SK-N-SH (cell line): ENCODE data around the gene ACOT7. TPM values are rescaled to one million over a fixed set of nuclear protein-coding genes. Genes with fewer than 3 reads are reported as not detected.

ENCODE experiments used
- CTCF ChIA-PET: fragments of 300-600, 350-600 bp; formaldehyde crosslinking; extraction: SDS; loops from one replicate; lab custom pipeline; 2021; lab: Yijun Ruan, JAX
- POLR2A ChIA-PET: fragments of 350-600 bp; sonication (Branson Sonifier 250); formaldehyde crosslinking; extraction: SDS; loops from one replicate; lab custom pipeline; 2020; ENCODE audit warnings: antibody characterized with exemption, inconsistent platforms; lab: Yijun Ruan, JAX
- DNase-seq: peaks from one replicate; pipeline ENCODE4 v3.0.0; 2012
- H2AFZ ChIP-seq: fragments of 200-600 bp; sonication (generic); 2 replicates; pipeline ENCODE4 v1.8.1; 2016; ENCODE audit warnings: antibody characterized with exemption, mild to moderate bottlenecking, low read depth
- H3F3A ChIP-seq: fragments of 200-600 bp; sonication (generic); replicated peaks from 2 replicates; pipeline ENCODE3; 2016; ENCODE audit warnings: antibody characterized with exemption, mild to moderate bottlenecking; ENCODE audit not compliant: insufficient read depth
- H3K27ac ChIP-seq, 2 experiments: fragments of 200-500 bp in 1 of 2; fragments of 200-600 bp in 1 of 2; sonication (Bioruptor generic) in 1 of 2; sonication (generic), shearing (Covaris generic) in 1 of 2; 2 replicates each; pipeline versions ENCODE4 v1.5.1 to v1.6.1; 2014 to 2016; ENCODE audit warnings: low read depth in 2 of 2, inconsistent platforms in 1 of 2, low read length in 1 of 2, mild to moderate bottlenecking in 1 of 2, mixed read lengths in 1 of 2
- H3K27me3 ChIP-seq: fragments of 200-600 bp; sonication (generic), shearing (Covaris generic); 2 replicates; pipeline ENCODE4 v1.6.1; 2016; ENCODE audit warnings: mixed run types; ENCODE audit not compliant: insufficient read depth
- H3K36me3 ChIP-seq, 2 experiments: fragments of 200-500 bp in 1 of 2; fragments of 200-600 bp in 1 of 2; sonication (Bioruptor generic) in 1 of 2; sonication (generic) in 1 of 2; replicated peaks in 1 of 2; 2 replicates each; pipeline versions ENCODE3 to v1.5.1; 2014 to 2016; ENCODE audit warnings: low read length in 1 of 2, mild to moderate bottlenecking in 1 of 2; ENCODE audit not compliant: insufficient read depth in 2 of 2, control insufficient read depth in 1 of 2
- H3K4me1 ChIP-seq, 2 experiments: fragments of 200-500 bp in 1 of 2; fragments of 200-600 bp in 1 of 2; sonication (Bioruptor generic) in 1 of 2; sonication (generic), shearing (Covaris generic) in 1 of 2; 2 replicates each; pipeline versions ENCODE4 v1.5.1 to v1.6.1; 2014 to 2016; ENCODE audit warnings: low read depth in 1 of 2, low read length in 1 of 2, mixed run types in 1 of 2; ENCODE audit not compliant: insufficient read depth in 2 of 2, control insufficient read depth in 1 of 2
- H3K4me2 ChIP-seq: fragments of 200-600 bp; sonication (generic), shearing (Covaris generic); 2 replicates; pipeline ENCODE4 v1.6.1; 2017; ENCODE audit warnings: mixed run types
- H3K4me3 ChIP-seq, 2 experiments: fragments of 200-500 bp in 1 of 2; fragments of 200-600 bp in 1 of 2; sonication (Bioruptor generic) in 1 of 2; sonication (generic), shearing (Covaris generic) in 1 of 2; 2 replicates each; pipeline versions ENCODE4 v1.5.1 to v1.8.1; 2014 to 2016; ENCODE audit warnings: low read depth in 2 of 2, inconsistent platforms in 1 of 2, low read length in 1 of 2, mild to moderate bottlenecking in 1 of 2, mixed read lengths in 1 of 2, moderate library complexity in 1 of 2
- H3K79me2 ChIP-seq: fragments of 200-600 bp; sonication (generic); 2 replicates; pipeline ENCODE4 v1.8.1; 2017; ENCODE audit warnings: mild to moderate bottlenecking; ENCODE audit not compliant: insufficient read depth
- H3K9ac ChIP-seq: fragments of 200-600 bp; sonication (generic); 2 replicates; pipeline ENCODE4 v1.6.1; 2017; ENCODE audit warnings: mixed run types
- H3K9me2 ChIP-seq: fragments of 200-600 bp; sonication (generic); 2 replicates; pipeline ENCODE4 v1.6.1; 2017; ENCODE audit warnings: mixed run types
- H3K9me3 ChIP-seq: fragments of 200-600 bp; sonication (generic); 2 replicates; pipeline ENCODE4 v1.6.1; 2017; ENCODE audit warnings: mixed run types, mild to moderate bottlenecking, moderate library complexity
- H4K20me1 ChIP-seq: fragments of 200-600 bp; sonication (generic); 2 replicates; pipeline ENCODE4 v1.6.1; 2017; ENCODE audit warnings: mild to moderate bottlenecking, mixed run types; ENCODE audit not compliant: insufficient read depth
- ELF1 ChIP-seq: IDR thresholded peaks from 2 replicates; pipeline ENCODE4 v1.4.0; 2012
- EZH2phosphoT487 ChIP-seq: fragments of 200-600 bp; sonication (generic); IDR thresholded peaks from 2 replicates; pipeline ENCODE4 v1.6.1; 2017; ENCODE audit warnings: low read depth, mixed run types, mild to moderate bottlenecking, antibody characterized with exemption, moderate library complexity, borderline replicate concordance
- JUND ChIP-seq: IDR thresholded peaks from 2 replicates; pipeline ENCODE4 v1.4.0; 2012
- POLR2AphosphoS5 ChIP-seq: IDR thresholded peaks from 2 replicates; pipeline ENCODE4 v1.6.1; 2012; ENCODE audit warnings: low read depth, low read length
- RAD21 ChIP-seq: IDR thresholded peaks from 2 replicates; pipeline ENCODE4 v1.6.1; 2012; ENCODE audit warnings: mild to moderate bottlenecking, low read length
- RXRA ChIP-seq: IDR thresholded peaks from 2 replicates; pipeline ENCODE4 v1.4.0; 2012; ENCODE audit warnings: low read depth, mild to moderate bottlenecking, borderline replicate concordance
- WGBS: methylation state at CpG from one replicate; pipeline ENCODE4 v1.1.6; 2017; ENCODE audit warnings: low lambda C conversion rate; 5-methylcytosine and 5-hydroxymethylcytosine counted together
- polyA plus RNA-seq, 3 experiments: library from polyadenylated mRNA; depleted of rRNA; stranded (reverse); fragments of >200 nt; gene quantifications; 2 replicates each; pipeline ENCODE4 v1.2.3, GENCODE V29; 2012
- TF ChIP-seq, protein P1 (sequence below): fragments of 150-350 bp; IDR thresholded peaks from 2 replicates; pipeline ENCODE4 v1.6.1; 2017; ENCODE audit warnings: antibody characterized with exemption, low read length, low read depth, borderline replicate concordance
- TF ChIP-seq, protein P2 (sequence below): IDR thresholded peaks from 2 replicates; pipeline ENCODE4 v1.4.0; 2012; ENCODE audit warnings: low read depth
- TF ChIP-seq, protein P3 (sequence below): IDR thresholded peaks from 2 replicates; pipeline ENCODE4 v1.4.0; 2012; ENCODE audit warnings: low read depth, borderline replicate concordance
- TF ChIP-seq, protein P4 (sequence below): IDR thresholded peaks from 2 replicates; pipeline ENCODE4; 2012
- TF ChIP-seq, protein P5 (sequence below): IDR thresholded peaks from 2 replicates; pipeline ENCODE4 v1.6.1; 2012; ENCODE audit warnings: mild to moderate bottlenecking, low read depth, low read length, moderate library complexity

ACOT7 gene
- polyA plus RNA-seq, 1 of the 3 experiments (the other 2 are of a cell fraction): 289 TPM

DNA sequence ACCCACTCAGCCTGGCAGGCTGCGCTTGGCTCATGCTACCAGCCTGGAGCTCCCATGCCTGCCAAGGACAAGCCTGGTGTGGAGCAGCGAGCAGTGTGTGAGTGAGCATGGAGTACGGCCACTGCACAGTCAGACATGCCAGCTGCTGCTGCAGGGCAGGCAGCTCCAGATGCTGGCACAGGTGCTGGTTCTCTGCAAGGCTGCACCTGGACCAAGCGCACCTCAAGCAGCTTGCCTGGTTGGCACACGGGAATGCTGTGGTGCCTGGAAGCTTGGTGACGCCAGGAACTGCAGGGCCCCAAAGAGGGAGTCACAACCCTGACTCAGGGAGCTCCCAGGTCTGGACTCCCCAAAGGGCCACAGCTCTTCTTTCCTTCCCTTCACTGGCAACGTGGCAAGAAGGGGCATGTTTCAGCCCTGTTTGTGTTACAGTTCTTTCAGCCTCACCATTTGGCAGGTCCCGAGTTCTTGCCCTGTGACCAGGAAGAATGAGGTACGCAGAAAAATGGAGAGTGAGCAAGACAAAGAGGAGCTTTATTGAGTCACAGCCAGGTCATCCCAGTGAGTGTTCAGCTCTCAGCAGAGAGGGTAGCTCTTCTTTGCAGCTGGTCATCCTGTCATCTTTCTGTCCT, 26.1 kb downstream of the ACOT7 start:
- 93% methylated on average over 3 of the region's 9 CpGs for WGBS
- H2AFZ ChIP-seq: no peak overlapping the region
- H3K9me3 ChIP-seq: no peaks in the 10 kb centered on the region
- no peak overlapping the region for H3K4me2 ChIP-seq
- H3K4me1 ChIP-seq: peaks cover 0 to 7% of the 10 kb centered on the region in 2 experiments; a peak in 1 of 4 replicates
- ChIA-PET CTCF (interaction anchor here (1.1 to 2.6 kb wide), 9 partner anchors 9 to 121 kb away, joined by 3 to 14 read pairs (median 6); no protein-coding TSS in a partner anchor), POLR2A (interaction anchor here (0.5 to 1.1 kb wide), 3 partner anchors 17 to 125 kb away, joined by 3 to 5 read pairs (median 3); no protein-coding TSS in a partner anchor)
- peaks cover 42% of the 10 kb centered on the region for H3K79me2 ChIP-seq
- no peaks in the 10 kb centered on the region for H3F3A ChIP-seq
- H4K20me1 ChIP-seq: 0 out of 2 replicates have a peak, but pooled peaks cover 1% of the 10 kb centered on the region
- DNase-seq: no peak
- TF ChIP-seq, protein P1, sequence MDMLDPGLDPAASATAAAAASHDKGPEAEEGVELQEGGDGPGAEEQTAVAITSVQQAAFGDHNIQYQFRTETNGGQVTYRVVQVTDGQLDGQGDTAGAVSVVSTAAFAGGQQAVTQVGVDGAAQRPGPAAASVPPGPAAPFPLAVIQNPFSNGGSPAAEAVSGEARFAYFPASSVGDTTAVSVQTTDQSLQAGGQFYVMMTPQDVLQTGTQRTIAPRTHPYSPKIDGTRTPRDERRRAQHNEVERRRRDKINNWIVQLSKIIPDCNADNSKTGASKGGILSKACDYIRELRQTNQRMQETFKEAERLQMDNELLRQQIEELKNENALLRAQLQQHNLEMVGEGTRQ: no peak
- TF ChIP-seq ELF1 (no peak), EZH2phosphoT487 (no peak), JUND (no peak), RAD21 (no peak), RXRA (no peak), POLR2AphosphoS5 (no peak)
- TF ChIP-seq, protein P2, sequence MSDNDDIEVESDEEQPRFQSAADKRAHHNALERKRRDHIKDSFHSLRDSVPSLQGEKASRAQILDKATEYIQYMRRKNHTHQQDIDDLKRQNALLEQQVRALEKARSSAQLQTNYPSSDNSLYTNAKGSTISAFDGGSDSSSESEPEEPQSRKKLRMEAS: no peak
- TF ChIP-seq, protein P3, sequence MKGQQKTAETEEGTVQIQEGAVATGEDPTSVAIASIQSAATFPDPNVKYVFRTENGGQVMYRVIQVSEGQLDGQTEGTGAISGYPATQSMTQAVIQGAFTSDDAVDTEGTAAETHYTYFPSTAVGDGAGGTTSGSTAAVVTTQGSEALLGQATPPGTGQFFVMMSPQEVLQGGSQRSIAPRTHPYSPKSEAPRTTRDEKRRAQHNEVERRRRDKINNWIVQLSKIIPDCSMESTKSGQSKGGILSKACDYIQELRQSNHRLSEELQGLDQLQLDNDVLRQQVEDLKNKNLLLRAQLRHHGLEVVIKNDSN: no peak
- TF ChIP-seq, protein P4, sequence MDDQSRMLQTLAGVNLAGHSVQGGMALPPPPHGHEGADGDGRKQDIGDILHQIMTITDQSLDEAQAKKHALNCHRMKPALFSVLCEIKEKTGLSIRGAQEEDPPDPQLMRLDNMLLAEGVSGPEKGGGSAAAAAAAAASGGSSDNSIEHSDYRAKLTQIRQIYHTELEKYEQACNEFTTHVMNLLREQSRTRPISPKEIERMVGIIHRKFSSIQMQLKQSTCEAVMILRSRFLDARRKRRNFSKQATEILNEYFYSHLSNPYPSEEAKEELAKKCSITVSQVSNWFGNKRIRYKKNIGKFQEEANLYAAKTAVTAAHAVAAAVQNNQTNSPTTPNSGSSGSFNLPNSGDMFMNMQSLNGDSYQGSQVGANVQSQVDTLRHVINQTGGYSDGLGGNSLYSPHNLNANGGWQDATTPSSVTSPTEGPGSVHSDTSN: no peak
- TF ChIP-seq, protein P5, sequence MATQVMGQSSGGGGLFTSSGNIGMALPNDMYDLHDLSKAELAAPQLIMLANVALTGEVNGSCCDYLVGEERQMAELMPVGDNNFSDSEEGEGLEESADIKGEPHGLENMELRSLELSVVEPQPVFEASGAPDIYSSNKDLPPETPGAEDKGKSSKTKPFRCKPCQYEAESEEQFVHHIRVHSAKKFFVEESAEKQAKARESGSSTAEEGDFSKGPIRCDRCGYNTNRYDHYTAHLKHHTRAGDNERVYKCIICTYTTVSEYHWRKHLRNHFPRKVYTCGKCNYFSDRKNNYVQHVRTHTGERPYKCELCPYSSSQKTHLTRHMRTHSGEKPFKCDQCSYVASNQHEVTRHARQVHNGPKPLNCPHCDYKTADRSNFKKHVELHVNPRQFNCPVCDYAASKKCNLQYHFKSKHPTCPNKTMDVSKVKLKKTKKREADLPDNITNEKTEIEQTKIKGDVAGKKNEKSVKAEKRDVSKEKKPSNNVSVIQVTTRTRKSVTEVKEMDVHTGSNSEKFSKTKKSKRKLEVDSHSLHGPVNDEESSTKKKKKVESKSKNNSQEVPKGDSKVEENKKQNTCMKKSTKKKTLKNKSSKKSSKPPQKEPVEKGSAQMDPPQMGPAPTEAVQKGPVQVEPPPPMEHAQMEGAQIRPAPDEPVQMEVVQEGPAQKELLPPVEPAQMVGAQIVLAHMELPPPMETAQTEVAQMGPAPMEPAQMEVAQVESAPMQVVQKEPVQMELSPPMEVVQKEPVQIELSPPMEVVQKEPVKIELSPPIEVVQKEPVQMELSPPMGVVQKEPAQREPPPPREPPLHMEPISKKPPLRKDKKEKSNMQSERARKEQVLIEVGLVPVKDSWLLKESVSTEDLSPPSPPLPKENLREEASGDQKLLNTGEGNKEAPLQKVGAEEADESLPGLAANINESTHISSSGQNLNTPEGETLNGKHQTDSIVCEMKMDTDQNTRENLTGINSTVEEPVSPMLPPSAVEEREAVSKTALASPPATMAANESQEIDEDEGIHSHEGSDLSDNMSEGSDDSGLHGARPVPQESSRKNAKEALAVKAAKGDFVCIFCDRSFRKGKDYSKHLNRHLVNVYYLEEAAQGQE: no peak
- H3K27me3 ChIP-seq: no peaks in the 10 kb centered on the region
- no peak overlapping the region for H3K4me3 ChIP-seq
- no peaks in the 10 kb centered on the region for H3K36me3 ChIP-seq
- H3K9ac ChIP-seq: no peak overlapping the region
- H3K9me2 ChIP-seq: no peaks in the 10 kb centered on the region
- H3K27ac ChIP-seq: no peak overlapping the region
